Adipocyte (in vitro differentiated cells): ENCODE data around the gene SYNJ2.
A peak's percentile ranks its signal among the peaks of the same experiment; 100 is the strongest.

Experiments used
- DNase-seq: peaks from one replicate; pipeline ENCODE4 v3.0.0-alpha.2; 2015; ENCODE audit warnings: low read depth
- H3K27me3 ChIP-seq: replicated peaks from 2 replicates; pipeline ENCODE4 v1.7.0; 2013; ENCODE audit warnings: mild to moderate bottlenecking, low read length, moderate library complexity; ENCODE audit not compliant: control insufficient read depth, insufficient read depth
- H3K36me3 ChIP-seq: 2 replicates; pipeline ENCODE4 v1.7.0; 2013; ENCODE audit warnings: low read length, mild to moderate bottlenecking, moderate library complexity; ENCODE audit not compliant: control insufficient read depth, insufficient read depth, severe bottlenecking
- H3K4me1 ChIP-seq: 2 replicates; pipeline ENCODE4 v1.7.0; 2013; ENCODE audit warnings: mild to moderate bottlenecking, low read length, moderate library complexity; ENCODE audit not compliant: control insufficient read depth, insufficient read depth
- H3K4me3 ChIP-seq: 2 replicates; pipeline ENCODE4 v1.7.0; 2013; ENCODE audit warnings: mild to moderate bottlenecking, low read length, moderate library complexity
- H3K9ac ChIP-seq: 2 replicates; pipeline ENCODE4 v1.7.0; 2013; ENCODE audit warnings: mild to moderate bottlenecking, low read length, moderate library complexity
- H3K9me3 ChIP-seq: 2 replicates; pipeline ENCODE4 v1.7.0; 2013; ENCODE audit warnings: mild to moderate bottlenecking, low read length, moderate library complexity; ENCODE audit not compliant: control insufficient read depth

Gene SYNJ2

GRCh38 chr6:157975456-157975855 lies 6.2 kb upstream of the SYNJ2 start:
- no peak overlapping the region for H3K4me3 ChIP-seq
- no peak for DNase-seq
- no peaks in the 10 kb centered on the region for H3K27me3 ChIP-seq
- no peaks in the 10 kb centered on the region for H3K4me1 ChIP-seq
- H3K36me3 ChIP-seq, result no peaks in the 10 kb centered on the region
- H3K9me3 ChIP-seq, result no peaks in the 10 kb centered on the region
- H3K9ac ChIP-seq, result no peak overlapping the region

- H3K9me3 ChIP-seq, result no peaks in the 10 kb centered on the region
- H3K4me1 ChIP-seq, result no peaks in the 10 kb centered on the region
- no peak overlapping the region for H3K9ac ChIP-seq
- H3K4me3 ChIP-seq, result no peak overlapping the region
- H3K27me3 ChIP-seq, result no peaks in the 10 kb centered on the region
- no peak for DNase-seq
- H3K36me3 ChIP-seq, result no peaks in the 10 kb centered on the region
Observed at GRCh38 chr6:157976345-157977175, 5.1 kb upstream of the SYNJ2 start.

- H3K9ac ChIP-seq, result no peak overlapping the region
- H3K9me3 ChIP-seq, result no peaks in the 10 kb centered on the region
- no peak for DNase-seq
- no peaks in the 10 kb centered on the region for H3K27me3 ChIP-seq
- H3K4me3 ChIP-seq, result no peak overlapping the region
- H3K4me1 ChIP-seq, result peaks cover under 1% of the 10 kb centered on the region
- H3K36me3 ChIP-seq, result no peaks in the 10 kb centered on the region
Observed at GRCh38 chr6:157977176-157977804, 4.4 kb upstream of the SYNJ2 start.

- Histone ChIP-seq H3K4me3 (no peak overlapping the region), H3K9me3 (no peaks in the 10 kb centered on the region), H3K36me3 (no peaks in the 10 kb centered on the region), H3K9ac (no peak overlapping the region), H3K4me1 (peaks cover 10% of the 10 kb centered on the region), H3K27me3 (no peaks in the 10 kb centered on the region)
- no peak for DNase-seq
Observed at GRCh38 chr6:157978021-157978783, 3.5 kb upstream of the SYNJ2 start.

- H3K9ac ChIP-seq, result peak overlapping the region; percentile 86
- H3K4me1 ChIP-seq, result peaks cover 13% of the 10 kb centered on the region
Observed at GRCh38 chr6:157980288-157981131, 1.2 kb upstream of the SYNJ2 start.

GRCh38 chr6:157981132-157981394 lies 600 bp upstream of the SYNJ2 start:
- Histone ChIP-seq H3K9ac (peak overlapping the region; percentile 86), H3K4me3 (peak overlapping the region; percentile 84), H3K27me3 (no peaks in the 10 kb centered on the region), H3K9me3 (no peaks in the 10 kb centered on the region), H3K36me3 (no peaks in the 10 kb centered on the region), H3K4me1 (peaks cover 15% of the 10 kb centered on the region)
- no peak for DNase-seq

More at GRCh38 chr6:157980288-157981131, 1.2 kb upstream of the SYNJ2 start:
- no peaks in the 10 kb centered on the region for H3K36me3 ChIP-seq
- no peaks in the 10 kb centered on the region for H3K27me3 ChIP-seq
- H3K4me3 ChIP-seq, result peak overlapping the region; percentile 84
- H3K9me3 ChIP-seq, result no peaks in the 10 kb centered on the region
- no peak for DNase-seq

- no peaks in the 10 kb centered on the region for H3K36me3 ChIP-seq
- H3K27me3 ChIP-seq, result no peaks in the 10 kb centered on the region
- peaks cover 15% of the 10 kb centered on the region for H3K4me1 ChIP-seq
- peak overlapping the region; percentile 84 for H3K4me3 ChIP-seq
- H3K9ac ChIP-seq, result peak overlapping the region; percentile 86
- peak; percentile 70 for DNase-seq
- H3K9me3 ChIP-seq, result no peaks in the 10 kb centered on the region
Observed at GRCh38 chr6:157982102-157982562, 469 bp downstream of the SYNJ2 start.

GRCh38 chr6:157982563-157983405 lies 1.1 kb downstream of the SYNJ2 start:
- H3K4me1 ChIP-seq, result peaks cover 15% of the 10 kb centered on the region
- peak overlapping the region; percentile 86 for H3K9ac ChIP-seq
- H3K27me3 ChIP-seq, result no peaks in the 10 kb centered on the region
- peak overlapping the region; percentile 84 for H3K4me3 ChIP-seq
- H3K9me3 ChIP-seq, result no peaks in the 10 kb centered on the region
- H3K36me3 ChIP-seq, result no peaks in the 10 kb centered on the region
- DNase-seq, result peak; percentile 75

- Histone ChIP-seq H3K27me3 (no peaks in the 10 kb centered on the region), H3K36me3 (no peaks in the 10 kb centered on the region), H3K9me3 (no peaks in the 10 kb centered on the region), H3K4me1 (peaks cover 15% of the 10 kb centered on the region), H3K4me3 (peak overlapping the region; percentile 84), H3K9ac (no peak overlapping the region)
- DNase-seq, result peak; percentile 62
Observed at GRCh38 chr6:157983406-157984119, 1.9 kb downstream of the SYNJ2 start.

GRCh38 chr6:157984128-157984527 lies 2.5 kb downstream of the SYNJ2 start:
- H3K27me3 ChIP-seq, result no peaks in the 10 kb centered on the region
- DNase-seq, result no peak
- H3K9me3 ChIP-seq, result no peaks in the 10 kb centered on the region
- H3K9ac ChIP-seq, result no peak overlapping the region
- no peak overlapping the region for H3K4me3 ChIP-seq
- H3K36me3 ChIP-seq, result no peaks in the 10 kb centered on the region
- H3K4me1 ChIP-seq, result peaks cover 15% of the 10 kb centered on the region
